ENCODE data around the gene WIPF1. TPM values are rescaled to one million over a fixed set of nuclear protein-coding genes. Genes with fewer than 3 reads are reported as not detected.

WIPF1 gene
- total RNA-seq, 2 donors from 2014 or later: 284 to 319 TPM

DNA sequence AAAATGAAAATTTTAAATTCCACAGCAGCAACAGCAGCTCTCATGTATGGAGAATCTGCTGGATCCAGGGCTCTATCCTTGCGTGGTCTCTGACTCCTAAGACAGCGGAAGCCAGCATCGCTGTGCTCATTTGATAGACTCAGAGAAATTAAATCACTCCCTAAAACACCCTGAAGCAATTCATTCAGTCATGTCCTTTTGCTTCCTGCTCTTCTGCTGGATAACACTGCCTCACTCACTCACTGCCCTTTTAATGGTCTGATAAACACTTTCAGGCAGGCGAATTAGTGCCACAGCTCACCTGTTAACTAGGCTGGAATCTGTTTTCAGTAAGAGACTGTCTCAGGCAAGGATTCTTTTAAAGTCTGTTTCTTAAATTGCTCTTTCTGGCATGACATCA is 10.0 kb downstream of the WIPF1 start:
- peaks cover 2% of the 10 kb centered on the region for H3K9me3 Mint-ChIP-seq
- DNase-seq (ENCODE audit: low spot score) (no peak), ATAC-seq (no peak)
- H3K36me3 Mint-ChIP-seq: peaks cover 22% of the 10 kb centered on the region
- peaks cover 74 to 80% of the 10 kb centered on the region in 2 donors for H3K4me1 Mint-ChIP-seq (ENCODE audit: low read depth in 2 of 2)
- no peaks in the 10 kb centered on the region for H3K27me3 Mint-ChIP-seq
- H3K27ac Mint-ChIP-seq: peak overlapping the region; percentile 95 to 98
- peak overlapping the region; percentile 76 for H3K4me3 Mint-ChIP-seq

DNA sequence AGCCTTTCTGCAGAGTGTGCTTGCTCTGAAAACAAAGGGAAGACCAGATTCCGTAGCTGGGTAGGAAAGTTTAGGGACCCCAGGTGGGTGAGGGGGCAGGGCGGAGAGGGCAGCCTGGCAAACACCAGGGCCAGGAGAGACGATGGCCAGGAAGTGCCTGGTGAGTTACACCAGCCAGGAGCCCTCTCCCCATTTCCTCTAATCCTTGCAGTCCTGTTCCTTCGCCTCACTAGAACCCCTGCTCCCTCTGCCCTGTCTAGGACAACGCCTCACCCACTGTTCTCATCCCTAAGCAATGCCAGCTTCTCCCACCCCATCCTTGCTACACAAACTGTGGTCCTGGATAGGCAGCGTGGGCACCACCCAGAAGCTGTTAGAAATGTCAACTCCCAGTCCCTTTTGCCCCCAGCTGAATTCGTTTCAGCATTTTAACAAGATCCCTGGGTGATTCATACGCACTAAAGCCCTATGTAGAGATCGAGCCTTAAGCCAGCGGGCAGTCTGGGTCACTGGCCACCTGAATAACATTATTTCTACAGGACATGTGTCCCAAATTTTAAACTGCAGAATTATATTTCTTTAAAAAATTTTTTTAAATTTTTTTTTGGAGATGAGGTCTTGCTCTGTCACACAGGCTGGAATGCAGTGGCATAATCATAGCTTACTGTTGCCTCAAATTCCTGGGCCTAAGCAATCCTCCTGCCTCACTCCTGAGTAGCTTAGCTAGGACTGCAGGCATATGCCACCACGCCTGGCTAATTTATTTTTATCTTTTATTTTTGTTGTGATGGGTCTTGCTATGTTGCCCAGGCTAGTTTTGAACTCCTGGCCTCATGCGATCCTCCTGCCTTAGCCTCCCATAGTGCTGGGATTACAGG is 10.9 kb downstream of the WIPF1 start:
- ATAC-seq (no peak), DNase-seq (ENCODE audit: low spot score) (no peak)
- Mint-ChIP-seq H3K4me1 (ENCODE audit: low read depth in 2 of 2) (peaks cover 77 to 84% of the 10 kb centered on the region in 2 donors), H3K27ac (peak overlapping the region; percentile 95 to 98), H3K9me3 (peaks cover under 1% of the 10 kb centered on the region), H3K27me3 (no peaks in the 10 kb centered on the region), H3K36me3 (peaks cover 18% of the 10 kb centered on the region), H3K4me3 (peak overlapping the region; percentile 76)

DNA sequence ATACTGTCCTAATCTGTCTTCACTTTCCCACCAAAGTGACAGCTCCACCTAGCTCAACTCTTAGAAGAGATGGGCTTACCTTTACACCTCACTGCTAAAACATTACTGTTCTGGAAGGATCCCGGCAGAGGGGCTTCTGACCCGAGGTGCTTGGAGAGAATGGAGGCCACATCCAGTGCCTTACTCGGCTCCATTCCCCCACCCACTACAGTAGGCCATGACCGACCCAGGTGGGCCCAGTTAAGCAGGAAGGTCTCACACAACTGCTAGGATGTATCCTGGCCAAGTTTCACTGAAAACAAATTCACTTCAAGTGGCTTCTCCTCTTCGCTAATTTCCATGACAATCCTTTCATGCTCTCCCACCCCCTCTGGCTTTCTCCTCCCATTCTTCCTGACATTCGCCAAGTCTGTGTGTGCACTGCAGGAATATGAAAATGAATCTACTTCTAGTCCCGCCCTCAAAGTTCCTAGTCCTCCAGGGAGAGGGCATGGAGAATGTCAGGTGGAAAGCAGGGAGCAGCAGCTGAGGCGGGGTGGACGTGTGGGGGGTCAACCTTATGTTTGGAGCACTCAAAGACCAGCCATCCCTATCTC is 11.8 kb downstream of the WIPF1 start:
- Mint-ChIP-seq H3K4me3 (peak overlapping the region; percentile 39), H3K27me3 (no peaks in the 10 kb centered on the region), H3K27ac (peak overlapping the region; percentile 95 to 98), H3K4me1 (ENCODE audit: low read depth in 2 of 2) (peaks cover 75 to 84% of the 10 kb centered on the region in 2 donors), H3K9me3 (no peaks in the 10 kb centered on the region), H3K36me3 (peaks cover 24% of the 10 kb centered on the region)
- ATAC-seq: no peak
- no peak for DNase-seq (ENCODE audit: low spot score)

DNA sequence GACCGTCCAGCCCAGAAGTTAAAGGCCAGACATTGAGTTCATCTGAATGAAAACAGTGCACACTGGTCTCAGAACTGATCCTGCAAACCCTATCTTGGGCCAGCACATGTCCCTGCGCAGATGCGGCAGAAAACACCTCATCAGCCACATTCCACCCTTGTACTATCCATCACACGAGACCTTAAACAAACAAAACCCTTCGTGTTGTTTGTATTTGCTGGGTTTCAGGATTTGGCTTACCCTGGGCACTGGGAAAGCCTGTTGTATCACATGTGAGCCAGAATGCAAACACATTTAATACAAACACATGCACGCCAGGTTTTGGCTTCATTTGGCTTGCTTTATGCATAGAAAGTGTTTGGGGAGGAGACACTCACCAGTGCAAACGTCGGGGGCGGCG is 12.5 kb downstream of the WIPF1 start:
- peaks cover 30% of the 10 kb centered on the region for H3K36me3 Mint-ChIP-seq
- no peaks in the 10 kb centered on the region for H3K27me3 Mint-ChIP-seq
- no peak overlapping the region for H3K4me3 Mint-ChIP-seq
- H3K27ac Mint-ChIP-seq: peak overlapping the region; percentile 95 to 98
- peaks cover 77 to 84% of the 10 kb centered on the region in 2 donors for H3K4me1 Mint-ChIP-seq (ENCODE audit: low read depth in 2 of 2)
- no peak for DNase-seq (ENCODE audit: low spot score)
- H3K9me3 Mint-ChIP-seq: no peaks in the 10 kb centered on the region
- ATAC-seq: no peak

DNA sequence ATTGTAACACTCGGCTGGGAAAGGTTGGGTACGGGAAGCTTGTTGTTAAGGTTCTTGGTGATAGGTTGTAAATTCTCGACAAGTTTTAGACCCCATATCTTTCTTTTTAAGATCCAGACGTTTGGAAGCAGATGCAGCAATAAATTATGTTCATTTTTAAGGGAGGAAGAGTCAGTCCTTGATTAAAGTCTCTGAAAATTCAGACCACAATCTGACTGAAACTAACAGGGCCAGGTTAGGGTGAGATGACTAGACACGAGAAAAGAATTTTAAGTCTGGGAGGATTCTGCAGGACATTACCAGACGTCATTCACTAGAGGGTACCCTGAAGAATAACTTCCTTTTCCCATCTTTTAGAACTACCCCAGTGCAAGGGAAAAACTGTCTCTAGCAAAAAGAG is 16.1 kb downstream of the WIPF1 start:
- H3K4me3 Mint-ChIP-seq: peak overlapping the region; percentile 62
- ATAC-seq (peak in 1 of 2 donors; percentile 74), DNase-seq (ENCODE audit: low spot score) (no peak)
- H3K9me3 Mint-ChIP-seq: no peaks in the 10 kb centered on the region
- H3K4me1 Mint-ChIP-seq (ENCODE audit: low read depth in 2 of 2): peaks cover 62 to 73% of the 10 kb centered on the region in 2 donors
- no peaks in the 10 kb centered on the region for H3K27me3 Mint-ChIP-seq
- H3K36me3 Mint-ChIP-seq: peaks cover 33% of the 10 kb centered on the region
- H3K27ac Mint-ChIP-seq: peak overlapping the region; percentile 95 to 98

DNA sequence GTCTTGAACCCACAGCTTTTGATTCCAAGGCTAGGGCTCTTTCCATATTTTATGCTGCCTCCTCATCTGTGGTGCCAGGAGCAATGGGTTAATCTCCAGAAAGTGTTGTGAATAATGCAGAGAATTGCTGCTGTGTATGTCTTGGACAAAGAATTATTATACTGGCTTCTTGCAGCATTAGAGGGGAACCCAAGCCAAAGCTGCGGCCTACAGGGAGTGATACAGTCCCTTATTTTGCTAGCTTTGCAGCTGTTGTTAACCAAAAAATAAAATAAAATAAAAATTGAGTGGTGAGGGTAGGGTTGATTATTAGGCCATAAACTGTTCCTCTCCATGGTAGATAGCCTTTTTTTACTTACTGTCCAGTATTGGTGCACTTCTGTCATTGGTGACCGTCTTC is 16.7 kb downstream of the WIPF1 start:
- peak overlapping the region; percentile 62 for H3K4me3 Mint-ChIP-seq
- no peaks in the 10 kb centered on the region for H3K9me3 Mint-ChIP-seq
- H3K27ac Mint-ChIP-seq: peak overlapping the region; percentile 95 to 98
- DNase-seq (ENCODE audit: low spot score) (no peak), ATAC-seq (no peak)
- H3K36me3 Mint-ChIP-seq: peaks cover 33% of the 10 kb centered on the region
- no peaks in the 10 kb centered on the region for H3K27me3 Mint-ChIP-seq
- peaks cover 57 to 67% of the 10 kb centered on the region in 2 donors for H3K4me1 Mint-ChIP-seq (ENCODE audit: low read depth in 2 of 2)

DNA sequence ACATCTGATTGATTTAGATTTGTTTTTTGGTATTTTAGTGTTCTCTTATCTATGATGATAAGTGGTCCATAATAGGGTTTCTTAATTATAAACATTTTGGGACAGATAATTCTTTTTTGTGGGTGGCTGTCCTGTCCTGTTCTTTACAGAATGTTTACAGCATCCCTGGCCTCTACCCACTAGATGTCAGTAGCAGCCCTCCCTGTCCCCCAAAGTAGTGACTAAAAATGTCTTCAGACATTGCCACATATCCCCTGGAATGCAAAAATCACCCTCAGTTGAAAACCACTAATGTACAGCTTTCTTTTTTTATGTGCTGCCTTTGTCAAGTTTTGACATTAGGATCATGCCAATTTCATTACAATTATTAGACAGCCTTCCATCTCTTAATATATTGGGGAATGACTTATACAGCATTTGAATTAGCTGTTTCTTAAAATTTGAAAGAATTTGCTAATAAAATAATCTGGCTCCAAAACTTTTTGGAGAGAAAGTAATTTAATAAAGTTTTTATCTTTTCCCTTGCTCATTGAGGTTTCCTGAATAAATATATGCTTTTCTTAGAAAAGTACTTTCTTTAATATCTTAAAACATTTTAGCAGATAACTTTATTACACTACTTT is 19.5 kb downstream of the WIPF1 start:
- H3K27ac Mint-ChIP-seq: peak overlapping the region; percentile 95 to 98
- H3K36me3 Mint-ChIP-seq: peaks cover 25% of the 10 kb centered on the region
- H3K4me3 Mint-ChIP-seq: no peak overlapping the region
- H3K9me3 Mint-ChIP-seq: no peaks in the 10 kb centered on the region
- peak; percentile 82 for DNase-seq (ENCODE audit: low spot score)
- no peaks in the 10 kb centered on the region for H3K27me3 Mint-ChIP-seq
- ATAC-seq: peak; percentile 84 to 91
- H3K4me1 Mint-ChIP-seq (ENCODE audit: low read depth in 2 of 2): peaks cover 56 to 60% of the 10 kb centered on the region in 2 donors

DNA sequence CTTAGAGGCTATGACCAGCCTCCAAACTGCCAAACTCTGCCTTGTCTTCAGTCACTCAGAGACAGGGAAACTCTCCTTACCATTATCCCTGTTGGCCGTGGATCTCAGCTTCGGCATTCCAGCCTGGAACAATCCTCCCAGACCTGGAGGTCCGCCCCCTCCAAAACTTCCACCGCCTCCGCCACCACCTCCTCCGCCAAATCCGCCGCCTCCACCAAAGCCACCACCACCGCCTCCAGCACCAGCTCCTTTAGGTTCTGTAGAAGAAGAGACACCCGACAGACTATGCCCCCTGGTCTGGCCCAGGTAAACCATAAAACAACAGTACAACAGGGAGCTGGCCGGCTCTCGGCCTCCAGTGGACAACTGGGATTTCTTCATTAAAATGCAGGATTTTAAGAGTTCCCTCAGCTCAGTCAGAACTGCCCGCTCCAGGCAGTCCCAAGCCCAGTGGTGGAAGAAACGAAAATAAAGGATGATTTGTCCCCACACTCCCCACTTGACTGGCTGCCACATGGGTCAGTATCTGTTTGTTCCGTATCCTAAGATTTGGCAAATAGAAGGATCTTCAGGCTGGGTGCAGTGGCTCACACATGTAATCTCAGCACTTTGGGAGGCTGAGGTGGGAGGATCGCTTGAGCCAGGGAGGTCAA is 22.4 kb downstream of the WIPF1 start:
- peak overlapping the region; percentile 59 to 86 for H3K27ac Mint-ChIP-seq
- DNase-seq (ENCODE audit: low spot score) (no peak), ATAC-seq (no peak)
- no peak overlapping the region for H3K4me3 Mint-ChIP-seq
- no peaks in the 10 kb centered on the region for H3K9me3 Mint-ChIP-seq
- no peaks in the 10 kb centered on the region for H3K27me3 Mint-ChIP-seq
- H3K4me1 Mint-ChIP-seq (ENCODE audit: low read depth in 2 of 2): peaks cover 53 to 54% of the 10 kb centered on the region in 2 donors
- peaks cover 30% of the 10 kb centered on the region for H3K36me3 Mint-ChIP-seq

DNA sequence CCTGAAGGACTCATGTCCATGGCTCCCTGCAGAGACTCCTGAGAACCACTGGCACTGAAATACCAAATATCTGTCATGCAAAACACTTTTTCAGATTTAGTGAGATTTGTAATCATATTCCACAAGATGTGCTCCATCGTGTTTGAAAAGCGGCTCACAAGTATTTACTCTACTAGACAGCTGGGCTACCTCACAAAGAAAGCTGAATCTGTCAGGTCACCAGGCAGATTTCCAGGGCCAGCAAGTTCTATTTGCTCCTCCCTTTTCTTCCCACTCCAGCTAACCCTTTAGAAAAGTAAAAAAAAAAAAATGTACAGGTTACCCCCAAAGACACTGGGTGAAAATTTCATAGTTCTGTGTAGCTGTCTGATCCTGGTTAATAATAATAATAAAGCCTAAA is 22.9 kb downstream of the WIPF1 start:
- Mint-ChIP-seq H3K36me3 (peaks cover 32% of the 10 kb centered on the region), H3K4me3 (no peak overlapping the region), H3K4me1 (ENCODE audit: low read depth in 2 of 2) (peaks cover 55 to 56% of the 10 kb centered on the region in 2 donors), H3K27ac (peak overlapping the region in 1 of 2 donors; percentile 86), H3K27me3 (no peaks in the 10 kb centered on the region), H3K9me3 (no peaks in the 10 kb centered on the region)
- ATAC-seq: no peak
- DNase-seq (ENCODE audit: low spot score): no peak

DNA sequence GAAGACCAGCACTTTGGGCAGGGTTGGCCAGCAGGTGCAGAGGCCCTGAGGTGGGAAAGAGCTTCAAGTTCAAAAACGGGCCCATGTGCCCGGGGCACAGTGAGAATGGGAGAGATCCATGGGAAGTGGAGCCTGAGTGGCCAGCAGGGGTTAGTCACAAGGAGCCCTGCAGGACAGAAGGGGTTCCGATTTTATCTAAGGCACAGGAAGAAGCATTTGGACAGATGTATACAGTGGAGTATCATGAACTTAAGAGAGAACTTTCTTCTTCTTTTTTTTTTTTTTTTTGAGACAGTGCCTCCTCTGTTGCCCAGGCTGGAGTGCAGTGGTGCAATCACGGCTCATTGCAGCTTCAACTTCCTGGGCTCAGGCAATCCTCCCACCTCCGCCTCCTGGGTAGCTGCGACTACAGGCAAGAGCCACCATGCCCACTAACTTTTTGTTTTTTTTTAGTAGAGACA is 24.0 kb downstream of the WIPF1 start:
- H3K27ac Mint-ChIP-seq: peak overlapping the region; percentile 86 to 91
- H3K4me3 Mint-ChIP-seq: peak overlapping the region; percentile 70
- H3K36me3 Mint-ChIP-seq: peaks cover 37% of the 10 kb centered on the region
- ATAC-seq: peak; percentile 41 to 75
- peaks cover 52 to 55% of the 10 kb centered on the region in 2 donors for H3K4me1 Mint-ChIP-seq (ENCODE audit: low read depth in 2 of 2)
- no peaks in the 10 kb centered on the region for H3K27me3 Mint-ChIP-seq
- H3K9me3 Mint-ChIP-seq: no peaks in the 10 kb centered on the region
- peak; percentile 68 for DNase-seq (ENCODE audit: low spot score)

DNA sequence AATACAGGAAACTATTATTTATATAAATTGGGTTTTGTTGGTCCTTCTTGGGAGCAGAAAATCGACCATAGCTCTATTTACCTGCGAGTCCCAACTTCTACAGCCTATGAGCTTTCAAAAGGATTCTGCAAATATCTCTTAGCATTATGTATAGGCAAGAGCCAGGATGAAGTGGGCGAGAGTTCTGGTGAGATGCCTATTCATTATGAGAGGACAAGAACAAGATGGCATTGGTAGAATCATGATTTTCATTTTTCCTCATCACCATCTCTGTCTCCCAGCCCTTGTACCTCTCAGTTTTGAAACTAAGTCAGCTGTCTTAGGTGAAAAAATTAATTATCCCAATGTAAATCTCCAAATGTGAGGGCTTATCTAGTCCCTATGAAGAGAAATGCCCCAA is 25.0 kb downstream of the WIPF1 start:
- ATAC-seq (peak in 1 of 2 donors; percentile 65), DNase-seq (ENCODE audit: low spot score) (no peak)
- peaks cover 50 to 53% of the 10 kb centered on the region in 2 donors for H3K4me1 Mint-ChIP-seq (ENCODE audit: low read depth in 2 of 2)
- no peaks in the 10 kb centered on the region for H3K27me3 Mint-ChIP-seq
- peak overlapping the region; percentile 86 to 91 for H3K27ac Mint-ChIP-seq
- H3K36me3 Mint-ChIP-seq: peaks cover 37% of the 10 kb centered on the region
- H3K9me3 Mint-ChIP-seq: no peaks in the 10 kb centered on the region
- peak overlapping the region; percentile 70 for H3K4me3 Mint-ChIP-seq

DNA sequence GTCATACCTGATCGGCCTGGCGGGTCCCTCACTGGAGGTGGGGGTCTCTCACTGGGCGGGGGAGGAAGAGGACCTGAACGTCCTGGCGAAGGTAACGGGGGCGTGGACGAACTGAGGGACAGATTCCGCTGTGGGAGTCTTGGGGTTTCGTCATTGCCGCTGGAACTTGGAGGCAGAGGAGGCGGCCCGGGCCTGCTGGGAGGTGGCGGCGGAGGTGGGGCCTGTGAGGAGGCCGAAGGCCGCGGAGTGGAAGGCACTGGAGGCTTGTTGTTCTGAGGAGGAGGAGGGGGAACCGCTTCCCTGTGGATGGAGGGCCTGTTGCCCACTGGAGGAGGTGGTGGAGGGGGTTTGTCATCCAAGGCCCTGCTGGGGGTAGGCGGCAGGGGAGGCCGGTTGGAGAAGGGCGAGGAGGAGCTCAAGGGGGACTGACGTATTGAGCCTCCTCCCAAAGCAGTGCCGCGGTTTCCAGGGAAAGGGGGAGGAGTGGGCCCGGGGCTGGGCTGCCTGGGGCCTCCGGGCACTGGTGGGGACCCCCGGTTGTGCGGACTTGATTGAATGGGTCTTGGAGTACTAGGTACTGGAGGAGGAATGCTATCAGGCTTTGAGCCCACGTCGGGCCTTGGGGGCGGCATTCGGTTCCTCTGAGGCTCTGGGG is 25.8 kb downstream of the WIPF1 start:
- DNase-seq (ENCODE audit: low spot score): no peak
- Mint-ChIP-seq H3K27ac (peak overlapping the region; percentile 86 to 91), H3K36me3 (peaks cover 45% of the 10 kb centered on the region), H3K4me3 (peak overlapping the region; percentile 7), H3K9me3 (no peaks in the 10 kb centered on the region), H3K27me3 (no peaks in the 10 kb centered on the region), H3K4me1 (ENCODE audit: low read depth in 2 of 2) (peaks cover 57% of the 10 kb centered on the region in 2 donors)
- no peak for ATAC-seq

Measured in natural killer cell treated with Interleukin-12 subunit alpha and Interleukin-12 subunit beta and Interleukin-15 and Interleukin-18, amount 100 ng/mL, for 72 hours (primary cell).